ENCODE data around the gene MTMR1.
A peak's percentile ranks its signal among the peaks of the same experiment; 100 is the strongest.

MTMR1 gene

GRCh38 chrX:150692831-150693724 is at the start of gene MTMR1:
Gene MTMR1, plus strand, starts transcription at chrX:150693396. Its CDS starts 135 bp downstream, at chrX:150693531.
- DNase-seq (ENCODE audit: low read depth) = no peak

DNA sequence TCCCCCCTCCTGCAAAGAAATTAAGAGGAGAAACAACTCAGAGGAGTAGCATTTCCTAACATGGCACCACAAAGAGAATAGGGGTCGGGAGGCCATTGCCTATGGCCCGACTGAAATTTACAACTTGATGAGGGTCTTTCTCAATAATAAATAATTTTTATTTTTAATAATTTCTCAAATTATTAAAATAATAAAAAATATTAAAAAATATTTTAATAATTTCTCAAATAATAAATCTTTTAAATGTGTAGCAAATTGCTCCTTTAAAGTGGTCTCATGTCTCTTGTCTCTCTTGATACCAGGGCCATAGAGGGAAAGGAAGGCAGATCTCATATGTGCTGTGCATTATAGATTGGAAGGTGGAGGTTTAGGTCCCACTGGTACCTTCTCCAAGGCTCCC is 49.2 kb upstream of the MTMR1 start:
- no peak for DNase-seq (ENCODE audit: low read depth)

GRCh38 chrX:150644422-150644821 is 48.8 kb upstream of the MTMR1 start:
- no peak for DNase-seq (ENCODE audit: low read depth)

- DNase-seq (ENCODE audit: low read depth) = no peak
These were observed 45.9 kb upstream of the MTMR1 start for GRCh38 chrX:150647331-150647730.

DNA sequence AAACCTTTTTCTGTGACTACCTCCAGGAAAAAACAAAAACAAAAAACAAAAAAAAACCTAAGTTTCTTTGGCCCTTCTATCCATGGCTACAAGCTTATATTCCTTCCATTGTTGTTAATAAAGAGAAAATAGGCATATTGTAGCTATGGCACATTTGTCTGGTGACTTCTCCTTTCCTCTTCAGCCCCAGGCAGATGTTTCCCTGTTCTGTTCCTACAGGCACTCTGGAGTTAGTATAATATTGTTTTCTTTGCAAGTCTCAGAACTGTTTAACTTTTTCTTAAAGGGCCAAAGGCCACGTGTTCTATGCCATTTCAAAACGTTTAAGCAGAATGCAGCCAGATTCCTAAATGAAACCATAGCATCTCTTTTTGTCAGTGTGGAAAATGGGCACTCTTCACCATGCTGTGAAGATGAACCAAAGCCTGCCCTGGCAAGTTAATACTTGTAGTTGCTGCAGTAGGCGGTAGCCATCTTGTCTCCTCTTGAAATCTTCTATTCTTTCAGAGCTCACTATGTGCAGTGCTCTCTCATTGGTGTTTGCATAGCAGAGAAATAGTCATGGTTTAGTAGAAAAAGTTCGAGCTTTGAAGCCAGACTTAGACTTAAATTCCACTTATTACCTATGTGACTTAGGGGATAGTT is 44.8 kb upstream of the MTMR1 start:
- no peak for DNase-seq (ENCODE audit: low read depth)

DNA sequence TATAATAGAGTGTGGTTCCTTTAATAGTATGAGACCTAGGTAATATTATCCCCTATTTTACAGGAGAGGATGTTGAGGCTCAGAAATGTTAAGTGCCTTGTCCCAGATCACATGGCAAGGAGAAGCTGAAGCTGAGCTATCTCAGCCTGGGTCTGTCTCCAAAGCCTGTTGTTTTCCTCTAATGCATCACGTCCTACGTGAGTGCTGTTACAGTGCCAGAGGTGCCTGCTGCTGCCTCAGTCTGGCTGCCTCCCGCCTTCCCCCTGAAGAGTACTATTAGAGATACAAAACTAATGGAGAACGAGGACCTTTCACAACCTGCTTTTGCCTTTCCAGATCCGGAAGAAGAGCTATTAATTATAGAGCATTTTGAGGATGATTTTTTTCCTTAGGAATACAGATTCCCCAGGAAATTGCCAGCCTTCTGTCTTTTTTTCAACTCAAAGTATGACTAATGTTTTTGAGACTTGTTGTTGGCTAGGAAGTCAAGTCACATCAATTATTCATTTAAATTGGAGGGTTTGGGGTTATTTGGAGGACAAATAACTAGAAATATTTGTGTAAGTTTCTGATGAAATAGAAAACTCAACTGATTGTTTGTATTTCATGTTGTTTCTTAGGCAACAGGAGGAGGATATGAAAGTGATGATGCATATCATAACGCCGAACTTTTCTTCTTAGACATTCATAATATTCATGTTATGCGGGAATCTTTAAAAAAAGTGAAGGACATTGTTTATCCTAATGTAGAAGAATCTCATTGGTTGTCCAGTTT is 43.9 kb upstream of the MTMR1 start:
- peak; percentile 52 for DNase-seq (ENCODE audit: low read depth)

DNA sequence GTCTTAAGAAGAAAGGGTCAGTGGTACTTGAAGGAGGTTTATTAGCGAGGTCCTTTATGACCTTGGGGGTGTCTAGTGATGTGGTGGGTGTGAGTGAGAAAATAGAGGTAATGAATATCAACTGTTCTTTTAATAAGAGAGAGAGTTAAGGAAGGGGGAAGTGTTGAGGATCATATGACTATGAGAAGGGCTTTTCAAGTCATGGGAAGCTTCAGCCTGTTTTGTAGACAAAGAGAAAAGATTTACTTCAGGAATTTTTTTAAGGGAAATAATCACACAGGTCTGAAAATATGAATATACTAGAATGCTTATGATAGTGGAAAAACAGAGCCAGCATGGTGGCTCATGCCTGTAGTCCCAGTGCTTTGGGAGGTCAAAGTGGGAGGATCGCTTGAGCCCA is 41.3 kb upstream of the MTMR1 start:
- no peak for DNase-seq (ENCODE audit: low read depth)

GRCh38 chrX:150655788-150656187 is 37.4 kb upstream of the MTMR1 start:
- no peak for DNase-seq (ENCODE audit: low read depth)

- DNase-seq (ENCODE audit: low read depth) = no peak
These were observed 30.1 kb upstream of the MTMR1 start for GRCh38 chrX:150663073-150663472.

GRCh38 chrX:150664290-150664689 is 28.9 kb upstream of the MTMR1 start:
- DNase-seq (ENCODE audit: low read depth) = peak; percentile 41

DNA sequence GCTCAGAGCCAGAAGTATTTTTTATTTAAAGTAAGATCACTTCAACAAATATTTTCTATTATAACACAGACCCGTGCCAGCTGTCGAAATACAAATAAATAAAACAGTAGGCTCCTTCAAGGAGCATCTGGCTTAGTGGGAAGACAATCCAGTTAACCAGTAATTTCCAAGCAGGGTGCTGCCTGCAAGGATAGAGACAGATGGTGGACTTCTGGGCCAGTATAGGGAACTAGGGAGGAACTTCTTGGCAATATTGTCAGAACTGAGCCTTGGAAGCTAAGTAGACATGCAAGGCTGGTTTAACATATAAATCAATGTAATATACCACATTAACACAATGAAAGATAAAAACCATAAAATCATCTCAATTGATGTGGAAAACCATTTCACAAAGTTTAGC is 17.0 kb upstream of the MTMR1 start:
- peak; percentile 12 for DNase-seq (ENCODE audit: low read depth)

GRCh38 chrX:150680974-150681373 is 12.2 kb upstream of the MTMR1 start:
- DNase-seq (ENCODE audit: low read depth) = peak; percentile 10

- no peak for DNase-seq (ENCODE audit: low read depth)
These were observed 10.1 kb upstream of the MTMR1 start for GRCh38 chrX:150683112-150683511.

DNA sequence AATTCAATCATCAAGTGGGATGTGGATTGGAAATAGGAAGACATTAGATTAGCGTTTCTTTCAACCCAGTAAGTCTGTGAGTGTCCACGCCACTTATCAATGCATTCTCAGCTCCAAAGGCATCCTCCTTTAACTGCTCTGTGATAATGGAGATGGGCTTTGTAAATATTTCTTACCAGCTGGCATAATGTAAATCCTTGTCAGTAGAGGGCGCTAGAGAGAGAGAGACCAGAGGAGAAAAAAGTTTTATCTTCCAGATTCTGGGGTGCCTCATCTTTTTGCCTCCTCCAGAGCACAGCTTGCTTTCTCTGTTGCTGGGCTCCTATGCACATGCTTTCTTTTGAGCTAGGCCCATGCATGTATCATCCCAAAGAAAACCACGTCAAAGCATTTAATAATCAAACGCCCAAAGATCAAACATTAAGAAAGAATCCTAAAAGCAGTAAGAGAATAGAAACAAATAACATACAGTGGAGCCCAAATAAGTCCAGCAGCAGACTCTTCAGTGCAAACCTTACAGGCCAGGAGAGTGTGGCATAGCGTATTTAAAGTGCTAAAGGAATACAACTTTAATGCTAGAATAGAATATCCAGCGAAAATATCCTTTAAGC is 9.6 kb upstream of the MTMR1 start:
- DNase-seq (ENCODE audit: low read depth) = no peak

- peak; percentile 89 for DNase-seq (ENCODE audit: low read depth)
These were observed 4.2 kb upstream of the MTMR1 start for GRCh38 chrX:150688911-150689451.

- DNase-seq (ENCODE audit: low read depth) = peak; percentile 94
These were observed 3.1 kb upstream of the MTMR1 start for GRCh38 chrX:150690126-150690525.

DNA sequence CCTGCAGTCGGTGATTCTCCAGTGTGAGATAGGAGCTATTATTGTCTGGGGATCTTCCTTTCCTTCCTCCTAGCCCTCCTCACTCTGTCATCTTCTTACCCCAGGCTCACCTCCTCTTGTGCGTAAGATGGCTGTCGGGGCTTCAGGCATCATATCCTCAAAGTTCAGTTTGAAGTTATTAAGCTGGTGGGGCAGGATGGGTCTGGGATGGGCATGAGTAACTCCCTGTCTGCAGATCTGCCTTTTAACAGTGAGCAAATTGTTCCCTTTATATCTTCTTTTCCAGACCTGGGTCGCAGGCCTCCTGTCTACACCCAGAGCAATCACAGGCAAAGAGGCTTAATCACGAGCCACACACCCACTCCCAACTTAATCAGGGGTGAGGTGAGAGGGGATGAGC is 900 bp upstream of the MTMR1 start:
- DNase-seq (ENCODE audit: low read depth) = no peak

DNA sequence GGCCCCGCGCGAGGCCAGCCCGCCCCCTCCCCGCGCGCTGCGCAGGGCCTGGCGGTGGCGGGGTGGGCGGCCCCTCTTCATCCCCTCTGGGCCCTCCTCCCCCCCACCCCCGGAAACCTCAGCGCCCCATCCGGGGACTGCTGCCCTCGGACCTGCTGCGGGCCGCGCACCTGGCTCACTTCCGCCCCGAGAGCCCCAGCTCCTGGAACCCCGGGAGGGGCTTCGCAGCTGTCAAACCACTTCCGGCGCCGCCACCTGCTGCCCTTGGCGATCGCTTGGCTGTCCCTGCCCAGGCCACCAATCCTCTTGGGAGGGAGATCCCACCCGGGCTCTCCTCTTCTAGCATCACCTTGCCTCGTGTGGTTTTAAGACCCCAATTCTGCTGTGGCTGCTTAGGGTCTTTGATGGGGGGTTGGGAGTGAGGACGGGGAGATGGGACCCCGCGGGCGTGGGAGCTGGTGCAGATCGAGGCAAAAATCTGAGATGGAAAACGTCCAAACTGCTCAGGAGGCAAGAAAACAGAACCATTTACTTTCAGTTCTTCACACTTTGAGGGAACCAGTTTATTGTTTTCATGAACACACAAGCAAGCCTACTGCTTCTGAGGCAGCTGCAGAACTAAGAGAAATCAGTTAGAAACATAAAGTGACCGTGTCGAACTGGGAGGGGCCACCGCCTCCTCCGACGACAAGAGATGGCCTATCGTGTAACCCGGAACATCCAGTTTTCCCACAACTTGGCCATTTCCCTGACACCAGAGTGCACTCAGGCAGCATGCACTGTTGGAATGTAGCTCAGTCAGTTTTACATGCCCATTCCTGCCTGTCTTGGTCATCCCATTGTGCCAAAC is 754 bp downstream of the MTMR1 start:
- peak; percentile 70 for DNase-seq (ENCODE audit: low read depth)

- DNase-seq (ENCODE audit: low read depth) = no peak
These were observed 1.7 kb downstream of the MTMR1 start for GRCh38 chrX:150694738-150695410.

DNA sequence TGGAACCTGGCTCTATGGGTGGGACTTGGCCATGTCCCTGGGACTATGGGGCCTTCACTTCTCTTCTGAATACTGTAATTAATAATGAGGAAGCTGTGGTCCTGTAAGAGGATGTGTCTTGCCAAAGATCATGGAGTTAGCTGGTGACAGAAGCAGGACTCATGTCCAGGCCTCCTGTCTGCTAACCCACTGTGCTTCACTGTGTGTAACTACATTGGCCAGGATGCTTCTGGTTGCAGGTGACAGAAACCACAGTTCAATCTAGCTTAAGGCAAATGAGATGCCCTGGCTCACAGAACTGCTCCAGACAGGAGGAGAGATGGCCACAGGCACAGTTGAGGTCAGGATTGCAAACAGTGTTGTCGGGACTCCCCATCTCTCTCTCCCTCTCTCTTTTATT is 3.1 kb downstream of the MTMR1 start:
- DNase-seq (ENCODE audit: low read depth) = no peak
